BJ (cell line): ENCODE results near the gene E2F7. TPM values are rescaled to one million over a fixed set of nuclear protein-coding genes. Genes with fewer than 3 reads are reported as not detected.

Experiments
- CTCF ChIA-PET: fragments of 350-600 bp; formaldehyde crosslinking; extraction: SDS; loops from one replicate; lab custom pipeline; 2021; ENCODE audit warnings: antibody characterized with exemption, inconsistent platforms; lab: Yijun Ruan, JAX
- POLR2A ChIA-PET: fragments of 300-600 bp; sonication (Branson Sonifier 250); formaldehyde crosslinking; extraction: SDS; loops from one replicate; lab custom pipeline; 2021; ENCODE audit warnings: antibody characterized with exemption; lab: Charles Lee
- DNase-seq: peaks from one replicate; pipeline ENCODE4 v3.0.0-alpha.2; 2011; ENCODE audit warnings: low read depth
- H3K27me3 ChIP-seq: 2 replicates; pipeline ENCODE4 v1.6.0; 2011; ENCODE audit warnings: low read length; ENCODE audit not compliant: control insufficient read depth, insufficient read depth
- H3K36me3 ChIP-seq: 2 replicates; pipeline ENCODE4 v1.5.1; 2011; ENCODE audit warnings: low read length; ENCODE audit not compliant: control insufficient read depth, insufficient read depth
- H3K4me3 ChIP-seq: 2 replicates; pipeline ENCODE4 v1.5.1; 2011; ENCODE audit warnings: low read depth, mild to moderate bottlenecking, control low read depth, low read length
- CTCF ChIP-seq: IDR thresholded peaks from 2 replicates; pipeline ENCODE4 v1.5.1; 2011; ENCODE audit warnings: low read depth, mild to moderate bottlenecking, control low read depth, inconsistent platforms, low read length, moderate library complexity; ENCODE audit not compliant: insufficient read depth
- polyA plus RNA-seq: library from polyadenylated mRNA; depleted of rRNA; stranded (reverse); fragments of >200 nt; gene quantifications from 2 replicates; pipeline ENCODE4 v1.2.3, GENCODE V29; 2011

The E2F7 gene
- polyA plus RNA-seq, 1 experiment, result 3.6 TPM

GRCh38 chr12:77042833-77043232 lies 22.5 kb downstream of the E2F7 start:
- DNase-seq, result no peak
- ChIA-PET CTCF (interaction anchor here (1.3 to 4.8 kb wide), 3 partner anchors 7 to 643 kb away, joined by 3 to 28 read pairs (median 6); no protein-coding TSS in a partner anchor), POLR2A (interaction anchor here (0.8 kb wide), 1 partner anchor 492 kb away, joined by 3 read pairs; no protein-coding TSS in a partner anchor)
- Histone ChIP-seq H3K4me3 (no peak overlapping the region), H3K36me3 (peaks cover 1% of the 10 kb centered on the region; the same call in 1 of the 2 replicates), H3K27me3 (no peaks in the 10 kb centered on the region)
- no peak for TF ChIP-seq CTCF

- no peak for DNase-seq
- TF ChIP-seq CTCF, result no peak
- no peaks in the 10 kb centered on the region for H3K27me3 ChIP-seq
- no peaks in the 10 kb centered on the region; the same call in 1 of the 2 replicates for H3K36me3 ChIP-seq
- POLR2A ChIA-PET, result no interaction called here
- no peak overlapping the region for H3K4me3 ChIP-seq
- CTCF ChIA-PET, result interaction anchor here (4.8 kb wide), 1 partner anchor 10 kb away, joined by 28 read pairs; no protein-coding TSS in a partner anchor
These were observed 25.1 kb downstream of the E2F7 start for GRCh38 chr12:77040231-77040630.

DNA sequence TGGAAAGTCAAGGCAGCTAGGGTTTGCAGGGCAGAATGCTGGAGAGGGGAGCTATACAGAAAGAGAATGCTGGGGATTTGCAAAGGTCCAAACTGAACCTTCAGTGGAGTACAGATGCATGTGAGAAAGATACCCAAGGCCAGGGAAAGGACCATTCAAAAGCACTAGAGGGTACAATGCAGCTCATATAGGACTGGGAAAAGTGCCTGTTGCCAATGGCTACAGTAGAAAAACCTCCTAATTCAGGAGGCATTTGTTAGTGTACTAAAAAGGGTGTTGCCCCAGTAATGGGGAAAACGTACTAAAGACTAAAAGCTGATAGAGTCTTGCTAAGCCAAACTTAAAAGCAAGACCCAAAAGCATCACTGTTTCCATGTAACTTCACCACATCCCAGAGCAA lies 30.1 kb downstream of the E2F7 start:
- Histone ChIP-seq H3K36me3 (no peaks in the 10 kb centered on the region), H3K27me3 (no peaks in the 10 kb centered on the region), H3K4me3 (no peak overlapping the region)
- POLR2A ChIA-PET, result no interaction called here
- CTCF ChIA-PET, result interaction anchor here (0.5 to 1.3 kb wide), 5 partner anchors 12 to 1086 kb away, joined by 3 to 4 read pairs (median 4); no protein-coding TSS in a partner anchor
- TF ChIP-seq CTCF, result no peak
- DNase-seq, result no peak

DNA sequence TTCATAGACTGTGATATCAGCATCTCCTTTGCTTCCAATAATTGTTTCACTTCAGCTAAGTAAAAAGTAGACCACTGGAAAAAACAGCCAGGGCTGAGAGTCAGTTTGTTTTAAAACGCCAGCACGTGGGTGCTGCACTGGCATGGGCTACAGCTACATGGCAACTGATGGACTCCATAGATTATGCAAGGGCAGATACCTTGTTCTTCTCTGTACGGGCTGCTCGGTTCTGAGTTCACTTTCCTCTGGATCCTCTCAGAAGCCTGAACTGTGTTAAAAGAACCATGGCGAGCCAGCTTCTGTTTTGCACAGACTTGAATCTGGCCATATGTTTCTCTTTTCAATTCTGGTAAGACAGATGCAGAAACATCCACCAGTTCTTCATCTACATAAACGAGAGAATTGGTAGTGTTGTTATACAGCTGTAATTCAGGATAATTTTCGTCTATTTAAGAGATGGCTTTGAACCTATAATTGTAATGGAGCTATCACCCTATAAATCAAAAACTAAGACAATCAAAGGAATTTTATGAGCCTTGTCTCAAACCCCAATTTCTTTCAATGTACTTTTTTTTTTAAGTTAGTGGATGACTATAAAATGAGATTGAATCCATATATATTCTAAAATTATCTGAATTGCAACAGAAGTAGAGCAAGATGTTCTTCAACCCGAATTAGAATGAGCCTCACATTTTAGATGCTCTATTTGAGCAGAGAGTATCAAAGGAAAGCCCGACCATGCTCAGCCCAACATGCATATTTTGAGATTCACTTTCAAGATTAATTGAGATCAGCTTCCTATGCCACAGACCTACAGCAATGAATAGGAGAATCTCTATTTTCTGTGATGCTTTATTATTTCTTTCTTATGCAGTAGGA lies 31.5 kb downstream of the E2F7 start:
- CTCF ChIA-PET, result interaction anchor here (0.7 to 4.1 kb wide), 7 partner anchors 10 to 69 kb away, joined by 3 to 20 read pairs (median 5); no protein-coding TSS in a partner anchor
- TF ChIP-seq CTCF, result no peak
- no peaks in the 10 kb centered on the region for H3K27me3 ChIP-seq
- POLR2A ChIA-PET, result no interaction called here
- DNase-seq, result no peak
- no peak overlapping the region for H3K4me3 ChIP-seq
- no peaks in the 10 kb centered on the region; the same call in 1 of the 2 replicates for H3K36me3 ChIP-seq

- TF ChIP-seq CTCF, result no peak
- no peak overlapping the region for H3K4me3 ChIP-seq
- no peaks in the 10 kb centered on the region; the same call in 1 of the 2 replicates for H3K36me3 ChIP-seq
- ChIA-PET CTCF (interaction anchor here (0.8 to 4.1 kb wide), 6 partner anchors 11 to 166 kb away, joined by 3 to 20 read pairs (median 5); no protein-coding TSS in a partner anchor), POLR2A (no interaction called here)
- peak; percentile 11 for DNase-seq
- H3K27me3 ChIP-seq, result no peaks in the 10 kb centered on the region
These were observed 33.0 kb downstream of the E2F7 start for GRCh38 chr12:77032406-77032805.
